ENCODE results near the gene AQP1. TPM values are rescaled to one million over a fixed set of nuclear protein-coding genes. Genes with fewer than 3 reads are reported as not detected.

AQP1 gene
- total RNA-seq, 1 donor = 2.8 TPM

DNA sequence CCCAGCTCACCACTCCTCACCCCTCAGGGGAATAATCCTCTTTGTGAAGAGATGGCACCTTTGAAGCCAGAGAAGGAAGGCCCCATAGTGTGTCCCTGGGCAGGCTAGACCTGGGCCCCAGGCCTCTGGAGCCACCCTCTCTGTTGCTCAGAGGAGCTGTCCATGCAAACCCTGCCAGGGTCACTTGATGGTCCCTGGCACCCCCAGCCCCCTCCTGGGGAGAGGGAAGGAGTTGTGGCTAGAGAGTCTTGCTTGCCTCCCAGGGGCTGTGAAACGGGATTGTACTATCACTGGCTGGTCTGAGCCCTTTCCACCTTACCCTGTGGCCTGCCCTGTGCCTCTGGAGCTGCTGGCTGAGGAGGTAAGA lies 57.9 kb downstream of the AQP1 start:
- no peak overlapping the region for H3K4me3 ChIP-seq (ENCODE audit: low read depth, low read length)
- DNase-seq (ENCODE audit: low read depth) = no peak
- TF ChIP-seq, protein P1, sequence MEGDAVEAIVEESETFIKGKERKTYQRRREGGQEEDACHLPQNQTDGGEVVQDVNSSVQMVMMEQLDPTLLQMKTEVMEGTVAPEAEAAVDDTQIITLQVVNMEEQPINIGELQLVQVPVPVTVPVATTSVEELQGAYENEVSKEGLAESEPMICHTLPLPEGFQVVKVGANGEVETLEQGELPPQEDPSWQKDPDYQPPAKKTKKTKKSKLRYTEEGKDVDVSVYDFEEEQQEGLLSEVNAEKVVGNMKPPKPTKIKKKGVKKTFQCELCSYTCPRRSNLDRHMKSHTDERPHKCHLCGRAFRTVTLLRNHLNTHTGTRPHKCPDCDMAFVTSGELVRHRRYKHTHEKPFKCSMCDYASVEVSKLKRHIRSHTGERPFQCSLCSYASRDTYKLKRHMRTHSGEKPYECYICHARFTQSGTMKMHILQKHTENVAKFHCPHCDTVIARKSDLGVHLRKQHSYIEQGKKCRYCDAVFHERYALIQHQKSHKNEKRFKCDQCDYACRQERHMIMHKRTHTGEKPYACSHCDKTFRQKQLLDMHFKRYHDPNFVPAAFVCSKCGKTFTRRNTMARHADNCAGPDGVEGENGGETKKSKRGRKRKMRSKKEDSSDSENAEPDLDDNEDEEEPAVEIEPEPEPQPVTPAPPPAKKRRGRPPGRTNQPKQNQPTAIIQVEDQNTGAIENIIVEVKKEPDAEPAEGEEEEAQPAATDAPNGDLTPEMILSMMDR (IDR thresholded peaks at IDR 0.05; ENCODE audit: insufficient read depth, low read length) = no peak

DNA sequence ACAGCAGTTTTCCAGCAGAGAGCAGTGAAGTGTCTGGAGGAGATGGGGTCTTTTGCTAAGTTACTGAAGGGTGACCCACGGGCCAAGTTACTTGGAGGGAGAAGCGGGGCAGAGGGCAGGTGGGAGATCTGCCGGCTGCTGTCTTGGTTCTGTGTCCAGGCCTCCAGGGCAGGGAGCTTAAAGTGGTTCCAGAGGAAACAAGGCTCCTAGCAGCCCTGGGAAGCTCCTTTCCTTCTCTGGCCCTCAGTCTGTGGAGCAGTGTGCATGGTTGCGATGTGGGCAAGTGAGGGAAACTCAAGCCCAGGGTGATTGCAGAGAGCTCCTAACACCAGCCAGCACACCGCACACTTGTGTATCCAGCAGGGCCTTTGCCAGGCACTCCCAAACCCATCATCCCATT lies 58.4 kb downstream of the AQP1 start:
- no peak for DNase-seq (ENCODE audit: low read depth)
- H3K4me3 ChIP-seq (ENCODE audit: low read depth, low read length) = no peak overlapping the region
- TF ChIP-seq, protein P1 (IDR thresholded peaks at IDR 0.05; ENCODE audit: insufficient read depth, low read length) = no peak

DNA sequence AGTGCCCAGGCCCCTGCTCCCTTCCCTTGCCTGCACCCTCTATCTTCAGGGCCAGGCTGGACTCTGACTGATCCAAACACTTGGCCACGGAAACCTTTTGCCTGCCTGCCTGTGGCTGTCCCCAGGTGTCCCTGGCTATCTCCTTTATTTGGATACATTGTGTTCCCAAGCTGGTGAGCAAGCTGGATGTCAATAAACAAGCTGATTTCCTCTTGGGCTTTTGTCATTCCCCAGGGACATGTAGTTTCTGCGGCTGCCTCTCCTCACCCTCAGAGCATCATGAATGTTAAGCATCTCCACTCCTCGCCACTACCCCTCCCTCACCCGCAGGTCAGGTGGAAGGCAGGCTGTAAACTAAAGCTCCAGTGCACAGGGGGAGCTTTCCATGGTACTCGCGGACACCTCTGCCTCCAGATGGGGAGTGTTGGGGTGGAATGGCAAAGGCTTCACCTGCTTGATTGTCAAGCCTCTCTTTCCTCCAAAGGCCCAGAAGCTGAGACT lies 59.0 kb downstream of the AQP1 start:
- no peak for DNase-seq (ENCODE audit: low read depth)
- TF ChIP-seq, protein P1 (IDR thresholded peaks at IDR 0.05; ENCODE audit: insufficient read depth, low read length) = no peak
- no peak overlapping the region for H3K4me3 ChIP-seq (ENCODE audit: low read depth, low read length)

DNA sequence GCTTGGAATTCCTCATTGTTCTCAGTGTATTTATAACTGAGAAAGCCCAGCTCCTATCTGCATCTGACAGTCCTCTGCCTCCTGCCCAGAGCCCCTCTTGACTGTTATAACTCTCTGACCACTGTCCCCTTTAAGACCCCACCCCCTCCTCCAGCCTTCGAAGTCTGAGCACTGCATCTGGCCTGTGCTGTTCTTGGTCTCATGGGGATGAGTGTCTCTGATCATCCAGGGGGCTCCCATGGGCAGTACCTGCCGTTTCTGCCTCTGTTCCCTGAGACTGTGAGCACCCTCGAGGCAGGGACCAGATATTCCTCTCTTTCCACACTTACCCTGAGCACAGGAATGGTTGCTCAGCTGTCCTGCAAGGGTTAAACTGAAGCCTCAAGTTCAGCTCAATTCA lies 59.8 kb downstream of the AQP1 start:
- TF ChIP-seq, protein P1 (IDR thresholded peaks at IDR 0.05; ENCODE audit: insufficient read depth, low read length) = no peak
- no peak overlapping the region for H3K4me3 ChIP-seq (ENCODE audit: low read depth, low read length)
- DNase-seq (ENCODE audit: low read depth) = no peak

DNA sequence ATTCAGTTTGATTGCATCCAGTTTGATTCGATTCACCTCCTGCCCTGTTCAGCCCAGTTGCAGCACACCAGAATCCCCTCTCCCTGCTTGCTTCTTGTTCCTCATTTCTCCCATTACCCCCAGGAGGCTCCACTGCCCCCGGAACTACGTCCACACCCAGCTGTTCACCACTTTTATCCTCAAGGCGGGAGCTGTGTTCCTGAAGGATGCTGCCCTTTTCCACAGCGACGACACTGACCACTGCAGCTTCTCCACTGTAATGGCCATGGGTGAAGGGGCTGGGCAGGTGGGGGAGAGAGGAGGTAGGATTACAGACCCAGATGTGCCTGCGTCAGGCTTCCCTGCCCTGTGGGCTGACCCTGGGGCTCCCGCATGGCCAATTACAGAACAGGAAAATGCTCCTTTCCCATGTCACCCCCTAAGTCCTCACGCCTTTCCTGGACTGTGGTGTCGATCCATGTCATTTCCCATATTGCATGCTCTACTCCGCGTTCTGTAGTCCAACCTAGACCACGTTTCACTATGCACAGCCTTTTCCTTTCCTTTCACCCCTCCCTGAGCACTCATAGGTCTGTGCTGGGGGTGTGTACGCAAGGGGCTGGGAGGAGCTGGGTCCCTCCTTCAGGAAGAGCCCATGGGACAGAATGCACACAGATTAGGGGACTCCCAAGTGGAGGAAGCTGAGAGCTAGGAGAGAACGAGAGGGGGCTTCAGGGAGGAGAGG lies 60.3 kb downstream of the AQP1 start:
- no peak overlapping the region for H3K4me3 ChIP-seq (ENCODE audit: low read depth, low read length)
- no peak for DNase-seq (ENCODE audit: low read depth)
- TF ChIP-seq, protein P1 (IDR thresholded peaks at IDR 0.05; ENCODE audit: insufficient read depth, low read length) = no peak

DNA sequence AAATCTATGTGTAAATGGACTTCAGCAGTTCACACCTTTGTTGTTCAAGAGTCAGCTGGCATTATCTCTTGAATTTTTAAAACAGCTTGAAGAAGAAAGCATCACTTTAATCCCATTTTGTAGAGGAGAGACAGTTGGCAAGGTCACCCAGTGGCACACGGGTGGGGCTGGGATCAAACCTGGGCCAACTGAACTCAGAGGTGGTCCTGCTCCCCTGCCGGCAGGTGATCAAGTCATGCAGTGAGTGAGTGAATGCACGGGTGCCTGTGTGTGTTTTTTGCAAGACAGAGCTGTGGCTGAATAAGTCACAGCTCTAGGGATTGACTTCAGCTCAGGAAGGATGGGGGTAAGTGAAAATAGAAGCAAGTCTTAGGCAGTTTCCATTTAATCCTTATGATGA lies 61.6 kb downstream of the AQP1 start:
- no peak overlapping the region for H3K4me3 ChIP-seq (ENCODE audit: low read depth, low read length)
- DNase-seq (ENCODE audit: low read depth) = no peak
- TF ChIP-seq, protein P1 (IDR thresholded peaks at IDR 0.05; ENCODE audit: insufficient read depth, low read length) = no peak

All from fibroblast of the aortic adventitia (primary cell).